Testis (tissue), 3 donors: Measurements from ENCODE around the gene RNF166. TPM values are rescaled to one million over a fixed set of nuclear protein-coding genes. Genes with fewer than 3 reads are reported as not detected.

Source experiments
- DNase-seq: peaks from one replicate; pipeline ENCODE4 v3.0.0-alpha.2; 2019
- H3K27ac ChIP-seq, 2 donors: fragments of 200-600 bp; sonication (generic); one replicate each; pipeline ENCODE4 v1.5.1; 2019
- H3K27me3 ChIP-seq: fragments of 200-600 bp; sonication (generic); one replicate; pipeline ENCODE4 v1.5.1; 2019
- H3K36me3 ChIP-seq: fragments of 200-600 bp; sonication (generic); one replicate; pipeline ENCODE4 v1.5.1; 2017; ENCODE audit warnings: low read depth; ENCODE audit errors: missing control alignments
- H3K4me1 ChIP-seq: fragments of 200-600 bp; sonication (generic); one replicate; pipeline ENCODE4 v1.5.1; 2019
- H3K4me3 ChIP-seq, 2 donors: fragments of 200-600 bp; sonication (generic); one replicate each; pipeline ENCODE4 v1.5.1; 2017 to 2019
- H3K9me3 ChIP-seq: fragments of 200-600 bp; sonication (generic); one replicate; pipeline ENCODE4 v1.5.1; 2017
- POLR2A ChIP-seq: fragments of 450-650 bp; IDR thresholded peaks from one replicate; pipeline ENCODE4 v1.6.1; 2017; ENCODE audit warnings: antibody characterized with exemption, mild to moderate bottlenecking, moderate library complexity
- WGBS, 2 donors: methylation state at CpG; one replicate each; pipeline ENCODE4 v1.1.5; 2018; 5-methylcytosine and 5-hydroxymethylcytosine counted together
- intact Hi-C: fragments of 100-400 bp; cut with DNase I; formaldehyde crosslinking; loops from one replicate; pipeline ENCODE4 v1.15.1; 2023; ENCODE audit warnings: low total_unique reads
- polyA plus RNA-seq: library from polyadenylated mRNA; stranded (reverse); fragments of 350-450 nt; fragmentation: Illumina TruSeq; extraction: RNeasy Lipid Tissue Mini Kit (QIAGEN cat#74804); gene quantifications from one replicate; pipeline ENCODE4 v1.2.3, GENCODE V29; 2014; ENCODE audit warnings: low read depth, low replicate concordance; ENCODE audit not compliant: insufficient read depth
- total RNA-seq, 2 donors: library from RNA; depleted of rRNA; stranded (reverse); fragments of >200 nt; gene quantifications; one replicate each; pipeline ENCODE4 v1.2.3, GENCODE V29; 2016
- TF ChIP-seq, protein P1 (sequence below), 3 experiments: fragments of 450-650 bp in 2 of 3; fragments of 200-600 bp in 1 of 3; sonication (generic) in 1 of 3; IDR thresholded peaks; one replicate each; pipeline ENCODE4 v1.5.1; 2016 to 2019; ENCODE audit warnings: antibody characterized with exemption in 3 of 3, mild to moderate bottlenecking in 2 of 3, moderate library complexity in 1 of 3

The RNF166 gene
- total and polyA plus RNA-seq, 3 donors from 2014 or later: 18.3 to 41.3 (median 37.4) TPM

DNA sequence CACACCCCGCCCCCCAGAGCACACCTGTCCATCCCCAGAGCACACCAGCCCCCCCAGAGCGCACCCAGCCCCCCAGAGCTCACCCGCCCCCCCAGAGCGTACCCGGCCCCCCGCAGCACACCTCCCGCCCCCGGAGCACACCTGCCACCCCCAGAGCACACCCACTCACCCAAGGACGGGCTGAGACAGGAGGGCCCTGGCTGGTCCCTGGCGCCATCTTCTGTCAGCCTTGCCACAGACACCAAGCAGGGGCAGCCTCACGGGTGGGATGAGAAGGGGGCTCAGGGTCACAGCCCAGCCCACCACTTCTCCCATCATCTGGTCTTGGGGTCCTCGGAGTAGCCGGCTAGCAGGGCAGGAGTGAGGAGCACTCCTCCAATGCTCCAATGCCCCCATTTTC lies 47.0 kb upstream of the RNF166 start:
- Histone ChIP-seq H3K9me3 (no peaks in the 10 kb centered on the region), H3K27ac (no peak overlapping the region), H3K36me3 (no peaks in the 10 kb centered on the region), H3K4me1 (no peaks in the 10 kb centered on the region), H3K27me3 (no peaks in the 10 kb centered on the region), H3K4me3 (no peak overlapping the region)
- 57% methylated on average over 5 of the region's 13 CpGs; no CpG with 5 or more reads in 1 of the 2 donors for whole genome bisulfite sequencing, 2 donors
- no peak for TF ChIP-seq POLR2A
- TF ChIP-seq, protein P1, sequence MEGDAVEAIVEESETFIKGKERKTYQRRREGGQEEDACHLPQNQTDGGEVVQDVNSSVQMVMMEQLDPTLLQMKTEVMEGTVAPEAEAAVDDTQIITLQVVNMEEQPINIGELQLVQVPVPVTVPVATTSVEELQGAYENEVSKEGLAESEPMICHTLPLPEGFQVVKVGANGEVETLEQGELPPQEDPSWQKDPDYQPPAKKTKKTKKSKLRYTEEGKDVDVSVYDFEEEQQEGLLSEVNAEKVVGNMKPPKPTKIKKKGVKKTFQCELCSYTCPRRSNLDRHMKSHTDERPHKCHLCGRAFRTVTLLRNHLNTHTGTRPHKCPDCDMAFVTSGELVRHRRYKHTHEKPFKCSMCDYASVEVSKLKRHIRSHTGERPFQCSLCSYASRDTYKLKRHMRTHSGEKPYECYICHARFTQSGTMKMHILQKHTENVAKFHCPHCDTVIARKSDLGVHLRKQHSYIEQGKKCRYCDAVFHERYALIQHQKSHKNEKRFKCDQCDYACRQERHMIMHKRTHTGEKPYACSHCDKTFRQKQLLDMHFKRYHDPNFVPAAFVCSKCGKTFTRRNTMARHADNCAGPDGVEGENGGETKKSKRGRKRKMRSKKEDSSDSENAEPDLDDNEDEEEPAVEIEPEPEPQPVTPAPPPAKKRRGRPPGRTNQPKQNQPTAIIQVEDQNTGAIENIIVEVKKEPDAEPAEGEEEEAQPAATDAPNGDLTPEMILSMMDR (IDR thresholded peaks at IDR 0.05): no peak
- intact Hi-C loops: no loop called here
- no peak for DNase-seq

DNA sequence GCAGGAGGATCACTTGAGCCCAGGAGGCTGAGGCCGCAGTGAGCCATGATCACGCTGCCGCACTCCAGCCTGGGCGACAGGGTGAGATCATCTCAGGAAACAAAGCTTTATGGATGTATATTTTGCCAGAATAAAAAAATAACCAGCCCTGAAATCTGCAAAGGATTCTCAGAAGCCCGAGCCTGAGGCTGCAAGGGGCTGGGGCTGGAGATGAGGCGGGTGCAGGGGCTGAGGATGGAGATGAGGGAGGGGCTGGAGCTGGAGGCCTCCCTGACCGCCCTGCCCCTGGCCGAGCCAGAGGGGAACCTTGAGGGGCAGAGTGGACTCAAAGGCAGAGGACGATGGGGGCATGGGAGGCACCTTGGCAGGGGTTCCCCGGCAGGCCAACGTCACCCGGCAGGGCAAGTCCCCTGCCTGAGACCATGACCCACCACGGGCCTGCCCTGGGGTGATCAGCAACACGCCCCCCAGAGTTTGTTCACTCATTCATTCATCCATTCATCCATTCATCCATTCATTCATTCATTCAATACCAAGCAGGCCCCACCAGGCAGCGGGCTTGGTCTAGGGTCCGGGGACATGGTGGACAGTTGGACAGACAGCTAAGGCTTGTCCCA lies 46.3 kb upstream of the RNF166 start:
- Histone ChIP-seq H3K36me3 (no peaks in the 10 kb centered on the region), H3K27me3 (no peaks in the 10 kb centered on the region), H3K27ac (no peak overlapping the region), H3K4me3 (no peak overlapping the region), H3K9me3 (no peaks in the 10 kb centered on the region), H3K4me1 (no peaks in the 10 kb centered on the region)
- 90% methylated on average over 16 of the region's 16 CpGs for WGBS, 2 donors
- intact Hi-C loops: no loop called here
- TF ChIP-seq POLR2A: no peak
- TF ChIP-seq, protein P1 (IDR thresholded peaks at IDR 0.05): no peak
- no peak for DNase-seq

DNA sequence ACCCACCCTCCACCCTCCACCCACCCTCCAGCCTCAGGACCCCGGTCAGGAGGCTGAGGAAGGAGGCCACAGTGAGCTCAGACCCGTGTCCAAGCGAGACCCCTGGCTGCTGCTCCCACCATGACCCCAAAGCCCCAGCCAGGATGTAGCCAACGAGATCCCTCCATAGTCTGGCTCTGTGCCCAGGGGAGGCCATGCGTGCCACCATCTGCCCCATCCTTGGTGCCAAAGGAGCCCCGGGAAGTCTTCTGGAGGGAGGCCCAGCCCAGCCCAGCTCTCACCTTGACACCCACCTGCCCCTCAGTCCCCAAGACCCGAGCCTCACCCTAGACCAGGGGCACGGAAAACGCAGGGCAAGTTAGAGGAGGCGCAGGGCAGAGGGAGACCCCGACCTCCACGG lies 44.6 kb upstream of the RNF166 start:
- Histone ChIP-seq H3K27me3 (no peaks in the 10 kb centered on the region), H3K9me3 (no peaks in the 10 kb centered on the region), H3K36me3 (no peaks in the 10 kb centered on the region), H3K4me1 (no peaks in the 10 kb centered on the region), H3K4me3 (no peak overlapping the region), H3K27ac (no peak overlapping the region)
- intact Hi-C loops: no loop called here
- TF ChIP-seq POLR2A: no peak
- TF ChIP-seq, protein P1 (IDR thresholded peaks at IDR 0.05): no peak
- WGBS, 2 donors: 79 to 100% methylated on average over 1 to 12 of the region's 12 CpGs
- DNase-seq: no peak

DNA sequence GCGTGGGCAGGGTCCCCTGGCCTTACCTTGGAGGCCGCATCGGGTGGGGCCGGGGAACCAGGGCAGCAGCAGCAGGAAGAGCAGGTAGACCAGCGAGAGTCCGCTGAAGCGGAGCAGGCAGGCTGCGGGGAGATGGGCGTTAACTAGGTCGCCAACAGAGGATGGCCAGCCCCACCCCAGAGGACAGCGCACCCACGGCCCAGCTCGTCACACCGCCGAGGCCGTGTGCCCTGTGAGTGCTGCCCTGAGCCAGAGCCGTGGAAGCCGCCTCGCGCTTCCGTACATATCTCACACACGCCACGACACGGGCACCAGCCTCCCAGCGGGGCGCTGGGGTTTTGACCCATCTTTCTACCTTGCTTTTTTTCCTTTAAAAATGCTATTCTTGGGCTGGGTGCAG lies 43.1 kb upstream of the RNF166 start:
- intact Hi-C loops: no loop called here

More for the DNA sequence above, 43.1 kb upstream of the RNF166 start:
- Histone ChIP-seq H3K27me3 (no peaks in the 10 kb centered on the region), H3K4me3 (no peak overlapping the region), H3K9me3 (no peaks in the 10 kb centered on the region), H3K4me1 (peaks cover 5% of the 10 kb centered on the region), H3K36me3 (no peaks in the 10 kb centered on the region), H3K27ac (no peak overlapping the region)
- TF ChIP-seq POLR2A: no peak
- TF ChIP-seq, protein P1 (IDR thresholded peaks at IDR 0.05): no peak
- no peak for DNase-seq
- 94 to 95% methylated on average over 23 to 26 of the region's 26 CpGs for WGBS, 2 donors
